Ammon's horn (tissue), 1 donor: ENCODE data around the gene PDE4D.
A peak's percentile ranks its signal among the peaks of the same experiment; 100 is the strongest.
"Not testable (repeated sequence)": the region's sequence is repeated elsewhere in the genome, so short reads cannot be mapped to it uniquely, and the experiment has no call there.

Experiments used
- DNase-seq: peaks from one replicate; pipeline ENCODE4 v3.0.0-alpha.2; 2016; ENCODE audit warnings: low spot score

Gene PDE4D

DNA sequence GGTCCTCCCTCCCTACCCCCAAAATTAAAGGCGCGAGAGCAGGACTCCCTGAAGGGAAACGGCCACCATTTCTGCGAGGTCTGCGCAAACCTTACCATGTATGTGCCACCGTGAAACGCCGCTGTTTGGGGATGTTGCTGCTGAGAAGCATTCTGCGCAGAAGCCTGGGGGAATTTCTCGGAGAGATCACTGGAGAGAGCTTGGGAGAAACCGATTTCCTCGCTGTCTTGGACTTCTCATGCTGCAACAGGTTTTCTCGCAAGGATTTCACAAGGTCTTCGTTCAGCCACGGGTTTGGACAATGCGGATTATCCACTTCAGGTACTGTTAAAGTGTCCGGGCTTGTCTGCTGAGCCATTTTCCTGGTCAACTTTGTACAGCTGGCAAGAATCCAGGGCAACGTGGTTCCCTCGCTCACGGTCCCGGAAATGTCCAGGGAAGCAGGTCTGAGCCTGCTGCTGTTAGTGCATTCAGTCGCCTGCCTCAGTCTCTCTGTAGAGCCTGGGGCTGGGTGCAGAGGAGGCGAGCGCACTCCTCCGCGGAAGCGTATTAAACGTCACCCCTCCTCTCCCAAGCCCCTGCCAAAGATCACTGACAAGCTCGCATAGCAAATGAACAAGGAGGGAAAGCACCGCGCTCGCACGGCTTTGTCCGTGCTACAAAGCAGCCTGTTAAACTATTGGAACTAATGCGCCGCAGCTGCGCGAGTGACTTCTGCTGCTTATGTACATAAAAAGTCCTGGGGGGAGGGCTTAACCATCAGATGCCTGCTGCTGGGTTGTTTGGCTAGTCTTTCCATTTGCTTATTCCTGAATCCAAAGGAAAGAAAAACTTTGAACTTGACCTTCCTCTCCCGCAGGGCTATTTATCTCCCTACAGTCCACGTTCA, 125.1 kb downstream of the PDE4D start:
- peak; percentile 68 for DNase-seq

- no peak for DNase-seq
Observed at GRCh38 chr5:59767681-59768151, 125.8 kb downstream of the PDE4D start.

GRCh38 chr5:59767211-59767605, 126.3 kb downstream of the PDE4D start:
- no peak for DNase-seq

GRCh38 chr5:59766427-59767210, 126.9 kb downstream of the PDE4D start:
- peak; percentile 23 for DNase-seq

GRCh38 chr5:59765446-59765845, 128.1 kb downstream of the PDE4D start:
- DNase-seq, result no peak

- DNase-seq, result no peak
Observed at GRCh38 chr5:59764361-59764760, 129.2 kb downstream of the PDE4D start.

DNA sequence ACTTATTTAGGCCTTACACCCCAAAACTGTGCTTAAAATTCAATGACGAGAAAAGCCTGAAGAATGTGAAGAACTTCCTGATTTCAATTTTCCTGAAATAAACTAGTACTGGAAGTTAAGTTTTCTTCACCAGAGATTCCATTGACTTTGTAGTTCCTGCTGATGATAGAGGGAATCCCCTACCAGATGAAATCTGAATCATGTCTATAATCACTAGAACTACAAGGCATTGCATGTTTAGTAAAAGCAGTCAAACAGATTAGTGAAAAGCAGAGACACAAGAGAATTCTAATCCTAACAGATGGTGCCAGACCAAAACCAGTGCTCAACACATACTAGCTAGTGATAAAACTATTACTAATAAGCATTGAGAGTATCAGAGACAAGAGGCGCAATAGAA, 130.0 kb downstream of the PDE4D start:
- DNase-seq, result no peak

DNA sequence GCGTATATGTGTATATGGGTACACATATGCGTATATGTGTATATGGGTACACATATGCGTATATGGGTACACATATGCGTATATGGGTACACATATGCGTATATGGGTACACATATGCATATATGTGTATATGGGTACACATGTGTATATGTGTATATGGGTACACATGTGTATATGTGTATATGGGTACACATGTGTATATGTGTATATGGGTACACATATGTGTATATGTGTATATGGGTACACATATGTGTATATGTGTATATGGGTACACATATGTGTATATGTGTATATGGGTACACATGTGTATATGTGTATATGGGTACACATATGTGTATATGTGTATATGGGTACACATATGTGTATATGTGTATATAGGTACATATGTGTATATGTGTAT, 131.3 kb downstream of the PDE4D start:
- not testable (repeated sequence) for DNase-seq

DNA sequence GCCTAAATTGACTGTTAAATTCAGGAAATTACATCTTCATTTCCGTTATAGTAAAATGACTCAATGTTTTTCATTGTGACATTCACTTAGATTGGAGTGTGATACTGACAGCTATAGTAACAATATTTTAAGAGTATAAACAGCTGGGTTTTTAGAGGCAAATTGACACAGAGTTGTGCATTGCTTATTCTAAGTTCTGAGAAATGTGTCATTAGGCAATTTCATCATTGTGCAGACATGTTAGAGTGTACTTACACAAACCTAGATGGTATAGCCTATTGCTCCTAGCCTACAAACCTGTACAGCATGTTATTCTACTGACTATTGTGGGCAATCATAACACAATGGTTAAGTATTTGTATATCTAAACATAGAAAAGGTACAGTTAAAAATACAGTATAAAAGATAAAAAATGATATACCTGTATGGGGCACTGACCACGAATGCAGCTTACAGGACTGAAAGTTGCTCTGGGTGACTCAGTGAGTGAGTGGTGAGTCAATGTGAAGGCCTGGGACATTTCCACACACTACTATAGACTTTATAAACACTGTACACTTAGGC, 132.7 kb downstream of the PDE4D start:
- DNase-seq, result no peak

GRCh38 chr5:59759600-59760351, 133.8 kb downstream of the PDE4D start:
- DNase-seq, result no peak

- DNase-seq, result no peak
Observed at GRCh38 chr5:59758566-59758965, 135.0 kb downstream of the PDE4D start.

DNA sequence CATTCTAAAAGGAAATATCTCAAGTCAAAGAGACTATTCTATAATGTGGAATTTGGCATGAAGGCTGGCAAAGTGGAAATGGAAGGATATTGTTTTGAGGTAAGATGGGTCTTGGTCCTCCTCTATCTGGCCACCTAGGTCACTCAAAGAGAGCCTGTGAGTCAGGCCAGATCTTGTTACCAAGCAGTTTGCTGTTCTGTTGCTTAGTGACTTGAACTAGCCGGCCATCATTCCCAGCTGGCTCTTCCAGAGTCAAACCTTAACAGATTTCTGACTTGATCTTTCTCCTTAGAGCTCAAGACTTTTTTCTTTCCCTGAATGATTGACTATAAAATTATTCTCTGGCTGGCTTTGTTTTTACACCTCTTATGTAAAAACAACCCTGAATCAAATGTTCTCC, 136.1 kb downstream of the PDE4D start:
- DNase-seq, result no peak

GRCh38 chr5:59756373-59757035, 137.0 kb downstream of the PDE4D start:
- DNase-seq, result no peak

GRCh38 chr5:59755476-59755875, 138.1 kb downstream of the PDE4D start:
- DNase-seq, result no peak

GRCh38 chr5:59753599-59753998, 139.9 kb downstream of the PDE4D start:
- DNase-seq, result no peak

GRCh38 chr5:59749782-59750520, 143.6 kb downstream of the PDE4D start:
- DNase-seq, result no peak

DNA sequence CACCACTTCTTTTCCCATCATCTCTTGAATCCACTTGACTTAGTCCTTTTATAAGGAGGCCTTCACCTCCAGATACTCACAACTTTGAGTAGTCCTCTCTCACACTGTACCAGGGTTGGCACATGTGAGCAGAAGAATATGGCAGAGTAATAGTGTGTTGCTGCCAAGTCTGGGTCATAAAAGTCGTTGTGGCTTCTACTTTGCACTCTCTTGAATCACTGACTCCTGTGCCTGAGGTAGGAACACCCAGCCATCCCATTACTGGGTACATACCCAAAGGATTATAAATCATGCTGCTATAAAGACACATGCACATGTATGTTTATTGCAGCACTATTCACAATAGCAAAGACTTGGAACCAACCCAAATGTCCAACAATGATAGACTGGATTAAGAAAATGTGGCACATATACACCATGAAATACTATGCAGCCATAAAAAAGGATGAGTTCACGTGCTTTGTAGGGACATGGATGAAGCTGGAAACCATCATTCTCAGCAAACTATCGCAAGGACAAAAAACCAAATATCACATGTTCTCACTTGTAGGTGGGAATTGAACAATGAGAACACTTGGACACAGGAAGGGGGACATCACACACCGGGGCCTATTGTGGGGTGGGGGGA, 145.4 kb downstream of the PDE4D start:
- not testable (repeated sequence) for DNase-seq

- peak; percentile 3 for DNase-seq
Observed at GRCh38 chr5:59746241-59746765, 147.2 kb downstream of the PDE4D start.

DNA sequence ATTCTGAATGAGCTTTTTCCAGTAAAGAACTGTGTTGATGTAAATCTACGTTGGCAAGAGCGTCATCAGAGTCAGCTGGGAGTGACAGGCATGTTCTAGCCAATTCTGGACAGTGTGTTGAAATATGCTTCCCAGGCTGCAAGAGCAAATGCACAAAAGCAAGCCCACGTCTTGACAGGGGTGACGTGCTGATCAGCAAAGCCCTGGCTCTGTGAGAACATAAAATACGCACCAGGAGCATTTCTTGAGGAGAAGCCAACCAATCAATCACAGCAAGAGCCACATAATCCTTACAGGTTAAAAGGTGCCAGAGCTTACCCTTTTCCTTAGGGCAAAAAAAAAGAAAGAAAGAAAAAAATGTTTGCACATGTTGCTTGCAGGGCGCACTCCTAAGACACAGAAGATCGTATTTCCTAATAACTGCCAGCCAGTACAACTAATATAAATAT, 148.1 kb downstream of the PDE4D start:
- peak; percentile 14 for DNase-seq

- DNase-seq, result no peak
Observed at GRCh38 chr5:59744531-59744992, 149.0 kb downstream of the PDE4D start.
